Measurements from ENCODE around the gene TTLL6.
A peak's percentile ranks its signal among the peaks of the same experiment; 100 is the strongest.
"Not testable (repeated sequence)": the region's sequence is repeated elsewhere in the genome, so short reads cannot be mapped to it uniquely, and the experiment has no call there.

Gene TTLL6

GRCh38 chr17:48809182-48809581 lies 7.8 kb downstream of the TTLL6 start:
- H3K27ac ChIP-seq = no peak overlapping the region
- peaks cover 3% of the 10 kb centered on the region for H3K27me3 ChIP-seq (replicated peaks)
- H3K36me3 ChIP-seq (replicated peaks) = no peaks in the 10 kb centered on the region
- H3K4me3 ChIP-seq (ENCODE audit: low read depth, low read length) = no peak overlapping the region
- in situ Hi-C loops (cut with HindIII; ENCODE audit: low pct_ligation_motif_present, low sequenced_read_pairs) = loop anchor here (25.0 kb wide), 1 partner anchor 228 kb away; no protein-coding TSS in a partner anchor
- no peak for DNase-seq
- no peak for TF ChIP-seq CTCF (IDR thresholded peaks at IDR 0.05; ENCODE audit: low read depth, low read length, missing control alignments)

GRCh38 chr17:48804936-48805411 lies 12.1 kb downstream of the TTLL6 start:
- peak; percentile 38 for DNase-seq
- Histone ChIP-seq H3K27me3 (replicated peaks) (no peaks in the 10 kb centered on the region), H3K27ac (no peak overlapping the region), H3K36me3 (replicated peaks) (no peaks in the 10 kb centered on the region), H3K4me3 (ENCODE audit: low read depth, low read length) (no peak overlapping the region)
- peak; percentile 96 for TF ChIP-seq CTCF (IDR thresholded peaks at IDR 0.05; ENCODE audit: low read depth, low read length, missing control alignments)
- in situ Hi-C loops (cut with HindIII; ENCODE audit: low pct_ligation_motif_present, low sequenced_read_pairs) = loop anchor here (25.0 kb wide), 1 partner anchor 232 kb away; no protein-coding TSS in a partner anchor

GRCh38 chr17:48800626-48801217 lies 16.3 kb downstream of the TTLL6 start:
- in situ Hi-C loops (cut with HindIII; ENCODE audit: low pct_ligation_motif_present, low sequenced_read_pairs) = loop anchor here (25.0 kb wide), 1 partner anchor 237 kb away; no protein-coding TSS in a partner anchor
- no peak for DNase-seq
- Histone ChIP-seq H3K27me3 (replicated peaks) (no peaks in the 10 kb centered on the region), H3K36me3 (replicated peaks) (no peaks in the 10 kb centered on the region), H3K4me3 (ENCODE audit: low read depth, low read length) (no peak overlapping the region), H3K27ac (no peak overlapping the region)
- no peak for TF ChIP-seq CTCF (IDR thresholded peaks at IDR 0.05; ENCODE audit: low read depth, low read length, missing control alignments)

GRCh38 chr17:48799069-48799723 lies 17.8 kb downstream of the TTLL6 start:
- Histone ChIP-seq H3K36me3 (replicated peaks) (no peaks in the 10 kb centered on the region), H3K27ac (no peak overlapping the region), H3K4me3 (ENCODE audit: low read depth, low read length) (no peak overlapping the region), H3K27me3 (replicated peaks) (no peaks in the 10 kb centered on the region)
- no peak for DNase-seq
- no peak for TF ChIP-seq CTCF (IDR thresholded peaks at IDR 0.05; ENCODE audit: low read depth, low read length, missing control alignments)
- in situ Hi-C loops (cut with HindIII; ENCODE audit: low pct_ligation_motif_present, low sequenced_read_pairs) = no loop called here

GRCh38 chr17:48796163-48796522 lies 20.9 kb downstream of the TTLL6 start:
- H3K27ac ChIP-seq; DNase-seq; in situ Hi-C loops (cut with HindIII; ENCODE audit: low pct_ligation_motif_present, low sequenced_read_pairs); H3K27me3 ChIP-seq (replicated peaks); H3K4me3 ChIP-seq (ENCODE audit: low read depth, low read length); H3K36me3 ChIP-seq (replicated peaks): not testable (repeated sequence)

- in situ Hi-C loops (cut with HindIII; ENCODE audit: low pct_ligation_motif_present, low sequenced_read_pairs) = no loop called here
- Histone ChIP-seq H3K36me3 (replicated peaks) (no peaks in the 10 kb centered on the region), H3K27ac (no peak overlapping the region), H3K4me3 (ENCODE audit: low read depth, low read length) (no peak overlapping the region), H3K27me3 (replicated peaks) (no peaks in the 10 kb centered on the region)
- DNase-seq = peak; percentile 41
- no peak for TF ChIP-seq CTCF (IDR thresholded peaks at IDR 0.05; ENCODE audit: low read depth, low read length, missing control alignments)
Measured at GRCh38 chr17:48795444-48796162, 21.4 kb downstream of the TTLL6 start.

Data from brain microvascular endothelial cell (primary cell).